ENCODE data around the gene NUP205.

Gene NUP205

DNA sequence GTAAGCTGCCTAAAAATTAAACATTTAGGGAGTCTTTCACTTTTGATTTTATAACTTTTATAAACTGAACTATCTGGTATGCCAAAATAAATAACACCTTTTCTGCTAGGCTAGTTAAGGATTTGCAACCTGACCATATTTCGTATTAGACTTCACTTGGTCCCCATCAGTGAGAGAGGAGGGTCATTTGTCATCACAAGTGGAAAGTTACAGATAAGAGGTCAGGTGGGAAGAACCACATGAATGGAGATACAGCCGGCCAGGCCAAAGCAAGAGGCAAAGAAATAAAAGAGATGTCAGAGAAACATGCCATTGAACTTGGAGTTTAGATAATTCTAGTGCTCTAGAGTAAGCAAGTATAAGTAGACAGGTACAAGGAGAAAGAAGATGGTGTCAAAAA is 60.1 kb downstream of the NUP205 start:
- Histone ChIP-seq H3K9ac (ENCODE audit: low read length) (no peak overlapping the region), H3K9me3 (ENCODE audit: insufficient read depth, low read length) (no peaks in the 10 kb centered on the region), H3K79me2 (ENCODE audit: low read length) (no peaks in the 10 kb centered on the region), H4K20me1 (ENCODE audit: insufficient read depth, low read length) (no peaks in the 10 kb centered on the region), H3K4me2 (ENCODE audit: low read length) (no peak overlapping the region), H3K4me3 (ENCODE audit: low read length) (no peak overlapping the region), H3K36me3 (replicated peaks; ENCODE audit: low read depth, low read length) (peaks cover 39% of the 10 kb centered on the region), H3K4me1 (ENCODE audit: low read length) (no peaks in the 10 kb centered on the region), H3K27ac (ENCODE audit: low read length) (no peak overlapping the region), H2AFZ (ENCODE audit: low read depth, low read length) (no peak overlapping the region), H3K27me3 (ENCODE audit: low read depth, low read length) (no peaks in the 10 kb centered on the region)
- TF ChIP-seq, protein P1, sequence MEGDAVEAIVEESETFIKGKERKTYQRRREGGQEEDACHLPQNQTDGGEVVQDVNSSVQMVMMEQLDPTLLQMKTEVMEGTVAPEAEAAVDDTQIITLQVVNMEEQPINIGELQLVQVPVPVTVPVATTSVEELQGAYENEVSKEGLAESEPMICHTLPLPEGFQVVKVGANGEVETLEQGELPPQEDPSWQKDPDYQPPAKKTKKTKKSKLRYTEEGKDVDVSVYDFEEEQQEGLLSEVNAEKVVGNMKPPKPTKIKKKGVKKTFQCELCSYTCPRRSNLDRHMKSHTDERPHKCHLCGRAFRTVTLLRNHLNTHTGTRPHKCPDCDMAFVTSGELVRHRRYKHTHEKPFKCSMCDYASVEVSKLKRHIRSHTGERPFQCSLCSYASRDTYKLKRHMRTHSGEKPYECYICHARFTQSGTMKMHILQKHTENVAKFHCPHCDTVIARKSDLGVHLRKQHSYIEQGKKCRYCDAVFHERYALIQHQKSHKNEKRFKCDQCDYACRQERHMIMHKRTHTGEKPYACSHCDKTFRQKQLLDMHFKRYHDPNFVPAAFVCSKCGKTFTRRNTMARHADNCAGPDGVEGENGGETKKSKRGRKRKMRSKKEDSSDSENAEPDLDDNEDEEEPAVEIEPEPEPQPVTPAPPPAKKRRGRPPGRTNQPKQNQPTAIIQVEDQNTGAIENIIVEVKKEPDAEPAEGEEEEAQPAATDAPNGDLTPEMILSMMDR (IDR thresholded peaks at IDR 0.05; ENCODE audit: low read depth, low read length), result no peak
- TF ChIP-seq EZH2phosphoT487 (IDR thresholded peaks at IDR 0.05; ENCODE audit: low read depth), result no peak

DNA sequence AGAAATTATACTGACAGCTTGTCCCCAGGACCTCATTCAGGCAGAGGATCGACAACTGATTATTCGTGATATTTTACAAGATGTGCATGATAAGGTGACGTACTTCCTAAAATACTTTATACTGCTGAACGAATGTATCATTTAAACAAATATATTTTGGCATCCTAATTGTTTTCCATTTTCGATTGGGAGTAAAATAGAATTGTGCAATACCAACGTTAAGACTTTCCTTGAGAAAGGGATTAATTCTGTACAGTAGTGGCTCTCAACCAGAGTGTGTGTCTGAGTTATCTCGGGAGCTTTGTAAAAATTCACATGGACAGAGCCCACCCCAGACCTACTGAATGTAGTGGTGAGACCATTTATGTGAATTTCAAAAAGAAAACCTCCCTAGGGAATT is 60.8 kb downstream of the NUP205 start:
- H3K27ac ChIP-seq (ENCODE audit: low read length), result no peak overlapping the region
- no peak overlapping the region for H3K9ac ChIP-seq (ENCODE audit: low read length)
- no peak overlapping the region for H3K4me2 ChIP-seq (ENCODE audit: low read length)
- no peaks in the 10 kb centered on the region for H3K79me2 ChIP-seq (ENCODE audit: low read length)
- H3K4me3 ChIP-seq (ENCODE audit: low read length), result no peak overlapping the region
- H3K36me3 ChIP-seq (replicated peaks; ENCODE audit: low read depth, low read length), result peaks cover 39% of the 10 kb centered on the region
- H3K4me1 ChIP-seq (ENCODE audit: low read length), result no peaks in the 10 kb centered on the region
- TF ChIP-seq EZH2phosphoT487 (IDR thresholded peaks at IDR 0.05; ENCODE audit: low read depth), result no peak
- TF ChIP-seq, protein P1 (IDR thresholded peaks at IDR 0.05; ENCODE audit: low read depth, low read length), result no peak
- H3K9me3 ChIP-seq (ENCODE audit: insufficient read depth, low read length), result no peaks in the 10 kb centered on the region
- no peaks in the 10 kb centered on the region for H3K27me3 ChIP-seq (ENCODE audit: low read depth, low read length)
- H2AFZ ChIP-seq (ENCODE audit: low read depth, low read length), result no peak overlapping the region
- no peaks in the 10 kb centered on the region for H4K20me1 ChIP-seq (ENCODE audit: insufficient read depth, low read length)

DNA sequence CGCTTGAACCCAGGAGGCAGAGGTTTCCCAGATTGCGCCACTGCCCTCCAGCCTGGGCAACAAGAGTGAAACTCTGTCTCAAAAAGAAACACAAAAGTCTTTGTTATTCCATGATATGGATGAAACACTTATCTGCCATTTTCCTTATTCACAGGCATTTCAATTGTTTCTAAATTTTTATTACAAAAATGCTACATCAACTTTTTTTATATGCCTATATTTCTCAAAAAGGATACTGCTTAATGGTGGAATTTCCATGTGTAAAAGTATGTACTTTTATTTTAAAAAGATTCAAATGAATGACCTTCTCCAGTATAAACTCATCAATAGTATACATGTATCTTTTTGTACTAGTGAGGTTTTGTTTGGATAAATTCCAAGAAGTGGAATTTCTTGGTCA is 62.7 kb downstream of the NUP205 start:
- no peaks in the 10 kb centered on the region for H3K79me2 ChIP-seq (ENCODE audit: low read length)
- TF ChIP-seq, protein P1 (IDR thresholded peaks at IDR 0.05; ENCODE audit: low read depth, low read length), result no peak
- TF ChIP-seq EZH2phosphoT487 (IDR thresholded peaks at IDR 0.05; ENCODE audit: low read depth), result no peak
- H3K9ac ChIP-seq (ENCODE audit: low read length), result no peak overlapping the region
- H3K27me3 ChIP-seq (ENCODE audit: low read depth, low read length), result no peaks in the 10 kb centered on the region
- H3K27ac ChIP-seq (ENCODE audit: low read length), result no peak overlapping the region
- no peaks in the 10 kb centered on the region for H4K20me1 ChIP-seq (ENCODE audit: insufficient read depth, low read length)
- no peak overlapping the region for H3K4me2 ChIP-seq (ENCODE audit: low read length)
- peaks cover 40% of the 10 kb centered on the region for H3K36me3 ChIP-seq (replicated peaks; ENCODE audit: low read depth, low read length)
- no peak overlapping the region for H2AFZ ChIP-seq (ENCODE audit: low read depth, low read length)
- H3K9me3 ChIP-seq (ENCODE audit: insufficient read depth, low read length), result no peaks in the 10 kb centered on the region
- no peaks in the 10 kb centered on the region for H3K4me1 ChIP-seq (ENCODE audit: low read length)
- no peak overlapping the region for H3K4me3 ChIP-seq (ENCODE audit: low read length)

DNA sequence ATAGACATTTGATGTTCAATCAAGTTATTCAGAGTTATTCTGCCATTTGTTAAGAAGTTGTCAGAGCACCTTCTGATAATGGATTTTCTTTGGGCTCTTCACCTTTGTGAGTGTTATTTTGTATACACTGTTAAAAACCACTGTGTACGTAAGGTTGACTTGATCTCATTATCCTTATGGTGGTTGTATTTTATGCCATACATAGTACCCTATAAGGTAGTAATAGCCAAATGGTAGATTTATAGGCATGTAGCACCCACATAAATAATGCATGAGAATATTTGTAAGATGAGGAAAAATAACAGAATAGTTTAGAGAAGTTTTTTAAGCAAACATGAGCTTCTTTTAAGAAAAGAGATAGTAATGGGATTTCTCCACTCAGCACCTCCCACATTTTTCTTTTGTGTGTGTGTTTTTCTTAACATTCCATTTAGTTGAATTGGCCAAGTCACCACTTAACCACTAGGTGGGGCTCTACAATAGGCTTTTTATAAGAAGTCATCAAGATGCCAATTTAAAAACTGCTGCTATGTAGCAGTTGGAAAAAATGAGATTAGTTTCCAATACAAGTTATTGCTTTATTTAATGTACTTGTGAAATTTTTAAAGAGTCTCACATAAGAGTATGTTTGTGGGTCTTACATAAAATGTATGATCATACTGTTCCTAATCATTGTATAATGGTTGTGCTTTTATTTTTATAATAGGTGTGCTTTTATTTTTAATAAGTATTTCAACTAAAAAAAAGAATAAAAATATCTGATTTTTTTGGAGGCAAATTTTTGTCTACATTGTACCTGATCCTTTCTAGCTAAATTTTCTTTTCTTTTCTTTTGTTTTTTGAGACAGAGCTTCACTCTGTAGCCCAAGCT is 63.5 kb downstream of the NUP205 start:
- H2AFZ ChIP-seq (ENCODE audit: low read depth, low read length), result no peak overlapping the region
- TF ChIP-seq EZH2phosphoT487 (IDR thresholded peaks at IDR 0.05; ENCODE audit: low read depth), result no peak
- TF ChIP-seq, protein P1 (IDR thresholded peaks at IDR 0.05; ENCODE audit: low read depth, low read length), result peak; percentile 85
- no peak overlapping the region for H3K4me2 ChIP-seq (ENCODE audit: low read length)
- H3K9ac ChIP-seq (ENCODE audit: low read length), result no peak overlapping the region
- H3K27me3 ChIP-seq (ENCODE audit: low read depth, low read length), result no peaks in the 10 kb centered on the region
- H3K4me3 ChIP-seq (ENCODE audit: low read length), result no peak overlapping the region
- H3K27ac ChIP-seq (ENCODE audit: low read length), result no peak overlapping the region
- no peaks in the 10 kb centered on the region for H3K4me1 ChIP-seq (ENCODE audit: low read length)
- H3K36me3 ChIP-seq (replicated peaks; ENCODE audit: low read depth, low read length), result peaks cover 42% of the 10 kb centered on the region
- H4K20me1 ChIP-seq (ENCODE audit: insufficient read depth, low read length), result no peaks in the 10 kb centered on the region
- no peaks in the 10 kb centered on the region for H3K79me2 ChIP-seq (ENCODE audit: low read length)
- no peaks in the 10 kb centered on the region for H3K9me3 ChIP-seq (ENCODE audit: insufficient read depth, low read length)
